GM18951 (cell line): ENCODE results near the gene STX4.

ENCODE experiments used
- POLR2A ChIP-seq: IDR thresholded peaks from 4 replicates; pipeline ENCODE4 v1.6.1; 2011; ENCODE audit warnings: mild to moderate bottlenecking; ENCODE audit not compliant: insufficient read length, insufficient read depth; ENCODE audit errors: extremely low read depth
- in situ Hi-C: fragments of 300-500 bp; cut with MboI; formaldehyde crosslinking; loops from one replicate; pipeline ENCODE4 v1.12.0; 2022; ENCODE audit warnings: low sequenced_read_pairs, mixed read lengths, inconsistent platforms; ENCODE audit not compliant: unreplicated experiment

Gene STX4

DNA sequence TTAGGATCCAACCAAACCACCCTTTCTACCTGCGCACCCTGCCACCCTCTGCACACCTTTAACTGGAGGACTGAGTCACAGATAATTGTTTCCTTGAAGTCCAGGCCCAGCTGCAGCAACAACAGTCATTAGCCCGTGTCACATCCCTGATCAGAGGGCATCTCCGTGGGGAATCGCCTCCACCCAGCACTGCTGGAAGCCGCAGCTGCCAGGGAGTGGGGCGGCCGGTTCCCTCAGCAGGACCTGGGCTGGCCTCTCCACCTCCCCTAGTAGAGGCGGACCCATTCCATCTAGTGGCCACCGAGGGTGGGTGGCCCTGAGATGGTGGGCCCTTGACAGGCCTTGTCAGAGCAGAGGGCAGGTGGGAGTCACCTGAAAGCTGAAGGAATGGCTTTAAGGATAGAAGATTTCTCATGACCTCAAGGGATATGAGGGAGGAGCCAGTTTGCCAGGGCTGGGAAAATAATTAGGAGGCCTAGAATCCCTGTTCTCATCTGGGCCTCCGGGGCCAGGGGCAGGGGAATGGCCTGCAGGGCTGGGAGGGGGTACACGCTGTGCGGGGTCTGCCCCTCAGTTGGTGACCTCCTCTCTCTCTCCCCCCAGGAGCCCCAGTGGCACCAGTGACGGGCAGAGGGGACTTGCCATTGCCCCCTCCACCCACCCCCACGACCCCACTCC lies 49.1 kb downstream of the STX4 start:
- no peak for TF ChIP-seq POLR2A
- in situ Hi-C loops, result no loop called here

DNA sequence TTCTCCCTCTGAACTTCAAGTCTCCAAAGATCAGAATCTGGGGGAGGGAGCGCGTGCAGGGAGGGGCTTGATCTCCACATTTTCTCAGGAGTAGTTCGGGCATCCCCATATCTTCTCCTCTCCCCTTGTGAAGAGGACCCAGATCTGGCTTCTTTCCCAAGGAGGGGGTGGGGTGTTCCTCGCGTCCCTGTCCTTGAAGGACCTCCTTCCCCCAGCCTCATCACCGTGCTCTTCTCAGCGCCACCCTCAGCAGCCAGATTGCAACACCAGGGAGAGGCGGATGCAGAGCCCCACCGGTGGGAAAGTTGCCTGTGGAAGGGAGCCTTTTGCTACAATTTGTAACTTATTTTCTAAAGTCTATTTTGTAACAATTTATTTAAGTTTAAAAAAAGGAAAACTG lies 49.7 kb downstream of the STX4 start:
- in situ Hi-C loops, result no loop called here
- no peak for TF ChIP-seq POLR2A

DNA sequence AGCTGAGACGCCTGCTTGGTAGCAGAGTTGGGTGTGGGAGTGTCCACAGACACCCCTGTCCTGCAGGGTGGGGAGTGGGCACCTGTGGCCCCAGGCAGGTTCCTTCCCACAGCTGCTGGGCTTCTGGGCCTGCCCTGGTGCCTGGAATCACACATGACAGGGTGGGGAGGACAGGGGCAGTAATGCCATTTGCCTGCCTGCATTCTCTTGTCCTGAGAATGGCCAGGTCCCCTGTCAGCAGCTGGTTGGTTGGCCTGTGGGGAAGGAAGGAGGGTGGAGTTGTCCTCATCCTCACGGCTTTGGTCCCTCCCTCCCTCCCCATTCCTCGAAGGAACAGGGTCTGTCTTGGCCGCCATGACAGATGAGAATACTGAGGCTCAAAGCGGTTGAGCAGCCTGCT lies 50.2 kb downstream of the STX4 start:
- in situ Hi-C loops, result no loop called here

DNA sequence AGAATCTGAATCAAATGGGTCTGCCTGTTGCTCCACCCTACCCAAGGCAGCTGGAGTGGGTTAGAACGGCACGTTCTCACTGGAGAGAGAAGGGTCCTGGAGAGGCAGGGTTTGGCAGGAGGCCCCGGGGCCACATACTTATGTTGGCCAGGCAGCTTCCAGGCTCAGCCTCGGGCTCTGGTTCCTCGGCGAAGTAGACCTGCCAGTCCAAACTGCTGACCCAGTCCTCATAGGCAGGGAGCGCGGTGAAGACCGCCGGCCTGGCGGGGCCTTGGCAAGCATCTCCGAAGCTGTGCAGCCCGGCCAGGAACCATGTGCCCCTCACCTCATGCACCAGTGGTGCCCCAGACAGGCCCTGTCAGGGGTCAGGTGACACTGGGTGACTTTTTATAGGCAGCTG lies 50.6 kb downstream of the STX4 start:
- no peak for TF ChIP-seq POLR2A
- in situ Hi-C loops, result no loop called here

More for the DNA sequence above, 50.2 kb downstream of the STX4 start:
- TF ChIP-seq POLR2A, result no peak

DNA sequence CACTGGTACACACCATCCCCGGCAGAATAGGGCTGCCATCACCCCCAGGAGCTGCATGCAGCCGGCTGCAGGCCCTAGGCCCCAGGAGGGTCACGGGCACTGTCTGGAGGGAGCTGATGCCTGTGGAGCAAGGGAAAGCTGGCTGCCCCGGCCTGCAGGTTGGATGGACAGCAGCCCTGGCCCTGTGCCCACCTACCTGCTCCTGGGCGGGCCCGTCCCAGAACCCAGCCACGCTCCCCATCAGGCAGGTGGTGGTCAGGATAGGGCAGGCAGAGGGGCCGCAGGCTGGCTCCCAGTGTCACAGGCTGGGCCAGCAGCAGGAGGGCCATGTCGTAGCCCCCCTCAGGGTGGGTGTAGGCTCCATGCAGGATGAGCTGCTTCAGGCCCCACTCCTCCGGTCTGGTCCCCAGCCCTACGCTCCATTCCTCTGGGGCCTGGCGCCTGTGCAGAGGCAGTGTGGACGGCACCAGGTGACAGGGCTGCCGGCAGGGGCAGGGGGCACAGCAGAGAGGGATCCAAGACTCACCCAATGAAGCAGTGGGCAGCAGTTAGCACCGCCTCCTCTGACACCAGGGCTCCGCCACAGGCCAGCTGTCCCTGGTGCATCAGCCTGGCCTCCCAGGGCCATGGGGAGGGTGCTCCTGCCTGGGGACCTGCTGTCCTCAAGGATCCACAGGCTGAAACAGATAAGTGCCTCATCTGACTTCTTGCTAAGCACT lies 51.4 kb downstream of the STX4 start:
- in situ Hi-C loops, result no loop called here
- no peak for TF ChIP-seq POLR2A

DNA sequence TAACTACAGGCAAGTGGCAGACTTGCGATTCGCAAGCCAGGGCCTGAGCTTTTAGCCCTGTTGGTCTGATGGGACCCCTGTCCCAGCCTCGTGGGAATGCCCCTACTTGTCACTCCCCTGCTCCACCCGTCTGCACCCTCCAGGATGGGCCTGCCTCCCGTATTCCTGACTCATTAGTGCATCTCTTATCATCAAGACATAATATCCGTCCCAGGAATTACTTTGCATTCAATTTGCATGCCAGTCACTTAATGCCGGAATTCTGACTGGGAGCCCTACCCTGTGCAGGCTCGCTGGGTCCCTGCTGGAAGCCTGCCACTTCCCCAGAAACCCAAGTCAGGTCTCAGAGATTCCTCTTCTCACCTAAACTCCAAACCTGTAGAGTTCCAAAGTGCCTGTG lies 52.1 kb downstream of the STX4 start:
- no peak for TF ChIP-seq POLR2A
- in situ Hi-C loops, result no loop called here

DNA sequence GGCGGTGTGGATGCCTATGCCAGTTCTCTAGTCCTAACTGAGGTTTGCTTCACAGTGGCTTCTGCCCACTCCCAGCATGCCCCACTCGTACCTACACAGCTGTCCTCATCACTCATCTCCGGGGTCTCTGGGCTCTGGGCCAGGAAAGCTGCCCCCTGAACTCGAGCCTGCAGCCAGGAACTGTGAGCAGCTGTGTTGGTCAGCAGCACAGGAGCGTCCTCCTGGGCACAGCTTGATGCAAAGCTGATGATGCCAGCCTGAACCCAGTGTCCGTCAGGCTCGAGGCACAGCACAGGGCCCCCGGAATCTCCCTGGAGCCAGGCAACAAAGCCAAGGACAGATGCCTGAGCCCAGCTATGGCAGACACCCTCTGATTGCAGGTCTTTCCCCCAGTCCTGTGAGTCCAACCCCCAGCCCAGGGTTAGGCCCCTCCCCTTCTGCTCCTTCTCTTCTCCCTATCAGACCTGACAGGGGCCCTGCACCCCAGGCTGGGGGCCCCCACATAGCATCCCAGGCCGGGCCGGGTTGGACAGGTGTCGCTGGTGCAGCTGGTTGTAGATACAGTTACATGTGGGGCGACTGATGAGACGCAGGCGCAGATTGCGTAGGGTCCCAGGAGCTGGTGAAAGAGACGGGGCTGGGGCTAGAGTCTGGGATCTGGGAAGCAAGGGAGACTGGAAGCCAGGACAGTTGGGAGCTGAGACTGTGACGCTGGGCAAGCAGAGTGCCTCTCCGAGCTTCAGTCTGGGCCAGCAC lies 52.7 kb downstream of the STX4 start:
- in situ Hi-C loops, result no loop called here
- no peak for TF ChIP-seq POLR2A

DNA sequence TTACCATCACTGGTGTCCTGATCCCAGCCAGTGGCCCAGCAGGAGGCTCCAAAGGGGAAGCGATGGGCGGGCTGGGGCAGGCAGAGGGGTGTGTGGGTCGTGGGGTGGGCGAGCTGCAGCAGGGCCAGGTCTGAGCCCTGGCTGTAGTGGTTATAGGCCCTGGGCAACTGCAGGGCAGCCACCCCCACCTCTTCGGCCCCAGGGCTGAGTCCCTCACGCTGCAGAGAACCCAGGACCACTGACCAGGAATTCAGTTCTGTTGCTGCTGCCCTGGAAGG lies 53.2 kb downstream of the STX4 start:
- in situ Hi-C loops, result no loop called here
- TF ChIP-seq POLR2A, result no peak

DNA sequence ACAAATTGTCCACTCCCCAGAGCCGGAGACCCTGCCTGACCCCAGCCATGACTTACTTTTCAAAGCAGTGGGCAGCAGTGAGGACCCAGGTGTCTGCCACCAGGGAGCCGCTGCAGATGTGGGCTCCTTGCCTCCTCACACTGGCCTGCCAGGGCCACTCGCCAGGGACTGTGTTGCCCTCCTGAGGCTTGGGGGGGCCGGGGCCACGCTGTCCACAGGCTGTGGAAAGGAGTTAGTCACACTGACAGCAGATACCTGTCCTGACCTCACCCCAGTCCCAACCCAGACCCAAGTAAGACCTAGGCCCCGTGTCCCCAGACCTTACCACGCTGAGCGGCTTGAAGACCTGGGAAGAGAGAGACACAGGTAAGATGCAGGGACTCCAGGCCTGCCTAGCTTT lies 54.1 kb downstream of the STX4 start:
- in situ Hi-C loops, result no loop called here

DNA sequence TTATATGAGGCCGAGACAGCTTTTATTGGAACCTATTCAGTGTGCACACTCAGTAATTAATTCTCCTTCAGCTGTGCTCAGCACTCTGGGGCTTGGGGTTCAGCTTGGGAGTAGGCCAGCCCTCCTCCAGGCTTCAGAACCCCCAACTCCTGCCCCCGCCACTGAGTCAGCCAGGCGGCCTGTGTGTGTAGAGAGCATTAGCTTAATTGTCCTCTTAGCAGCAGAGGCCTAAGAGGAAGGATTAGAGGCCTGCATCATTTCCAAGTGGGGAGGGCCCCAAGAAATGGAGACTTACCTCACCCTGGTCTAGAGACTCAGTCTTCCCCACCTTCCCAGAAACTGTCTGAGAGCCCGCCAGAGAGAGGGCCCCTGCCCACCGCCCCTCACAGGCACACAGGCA lies 54.6 kb downstream of the STX4 start:
- no peak for TF ChIP-seq POLR2A
- in situ Hi-C loops, result no loop called here

More for the DNA sequence above, 54.1 kb downstream of the STX4 start:
- no peak for TF ChIP-seq POLR2A

DNA sequence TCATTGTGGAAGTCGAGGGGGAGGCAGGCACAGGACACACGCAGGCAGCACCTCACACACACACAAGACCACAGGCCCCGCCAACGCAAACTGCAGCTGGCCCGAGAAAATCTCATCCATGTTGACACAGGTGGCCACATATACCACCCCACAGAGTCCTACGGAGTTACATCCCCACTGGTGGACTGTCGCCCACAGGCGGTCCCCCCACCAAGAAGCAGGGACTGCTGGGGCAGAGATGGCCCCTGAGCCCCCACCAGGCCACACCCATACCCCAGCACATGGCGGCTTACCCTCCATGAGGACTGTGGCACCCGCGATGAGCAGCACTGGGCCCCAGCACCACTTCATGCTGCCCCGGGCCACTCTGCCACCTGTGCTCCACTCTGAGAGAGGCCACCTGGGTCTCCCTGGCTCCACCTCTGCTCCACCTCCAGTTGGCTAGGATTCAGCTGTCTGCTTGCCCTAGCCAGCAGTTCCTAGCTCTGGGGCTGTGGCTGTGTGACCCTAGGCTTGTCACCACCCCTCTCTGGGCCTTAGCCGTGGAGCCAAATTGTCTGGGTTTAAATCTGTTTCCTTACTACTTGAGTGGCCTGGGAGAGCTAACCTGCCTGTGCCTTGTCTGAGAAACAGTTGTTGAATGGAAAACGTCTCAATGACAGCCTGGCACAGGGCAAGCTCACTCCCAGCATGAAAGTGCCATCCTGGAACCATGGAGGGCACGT lies 55.3 kb downstream of the STX4 start, which contains the start of gene PRSS53:
PRSS53 (minus strand) TSS at position 485 of the 725 bp plus-strand sequence; CDS start at position 351, 134 bp downstream.
- TF ChIP-seq POLR2A, result no peak
- in situ Hi-C loops, result no loop called here

DNA sequence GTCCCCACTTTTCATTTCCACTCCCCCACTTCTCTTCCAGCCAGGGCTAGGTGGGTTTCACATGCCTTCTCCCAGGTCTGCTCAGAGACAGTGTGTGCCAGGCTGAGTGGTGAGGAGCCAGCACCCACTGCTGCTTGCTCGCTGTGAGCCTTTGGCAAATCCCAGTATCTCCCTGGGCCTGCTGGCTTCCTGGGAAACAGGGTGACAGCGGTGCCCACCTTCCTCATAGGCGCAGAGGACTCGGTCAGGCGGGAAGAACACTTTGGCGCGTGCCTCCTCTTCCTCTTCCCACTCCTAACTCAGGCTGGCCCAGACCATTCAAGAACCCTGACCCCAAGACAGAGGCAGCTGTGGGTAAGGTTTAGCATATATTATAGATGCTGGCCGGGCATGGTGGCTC lies 55.8 kb downstream of the STX4 start:
- TF ChIP-seq POLR2A, result no peak
- in situ Hi-C loops, result no loop called here
